SK-N-SH treated with all-trans-retinoic acid at 6 μM for 48 hours (cell line): ENCODE data around the gene OR5AU1.

Source experiments
- ATAC-seq: fragments of 200-7000 bp; cut with Tn5 transposase; 3 replicates; pipeline ENCODE4 v1.9.1; 2020; ENCODE audit warnings: mild to moderate bottlenecking, moderate library complexity
- ARNTL ChIP-seq: fragments of 450-650 bp; formaldehyde crosslinking; IDR thresholded peaks from 2 replicates; pipeline ENCODE4 v1.5.0; 2020; ENCODE audit warnings: low read depth, mild to moderate bottlenecking, moderate library complexity, borderline replicate concordance
- BACH2 ChIP-seq: fragments of 250-450 bp; sonication (Bioruptor Pico); IDR thresholded peaks from 2 replicates; pipeline ENCODE4 v1.9.0; 2021; ENCODE audit warnings: mild to moderate bottlenecking, borderline replicate concordance
- CREB5 ChIP-seq: fragments of 250-450 bp; sonication (Bioruptor Pico); IDR thresholded peaks from 2 replicates; pipeline ENCODE4 v1.5.1; 2020; ENCODE audit warnings: low read depth, mild to moderate bottlenecking, moderate library complexity
- CSRNP3 ChIP-seq: fragments of 250-450 bp; sonication (Bioruptor Pico); IDR thresholded peaks from 2 replicates; pipeline ENCODE4 v1.5.1; 2021; ENCODE audit warnings: mild to moderate bottlenecking, moderate library complexity
- ESRRG ChIP-seq: fragments of 250-450 bp; sonication (Bioruptor Pico); IDR thresholded peaks from 2 replicates; pipeline ENCODE4 v1.6.1; 2021; ENCODE audit warnings: mild to moderate bottlenecking
- GLIS3 ChIP-seq: fragments of 250-450 bp; sonication (Bioruptor Pico); IDR thresholded peaks from 2 replicates; pipeline ENCODE4 v1.5.0; 2020; ENCODE audit warnings: mild to moderate bottlenecking, moderate library complexity
- ISL1 ChIP-seq: fragments of 250-450 bp; sonication (Bioruptor Pico); IDR thresholded peaks from 2 replicates; pipeline ENCODE4 v2.1.2; 2022; ENCODE audit warnings: mild to moderate bottlenecking, moderate library complexity
- OSR1 ChIP-seq: fragments of 250-450 bp; sonication (Bioruptor Pico); IDR thresholded peaks from 2 replicates; pipeline ENCODE4 v1.8.0; 2022; ENCODE audit warnings: moderate library complexity, mild to moderate bottlenecking, inconsistent platforms
- PATZ1 ChIP-seq: fragments of 250-450 bp; sonication (Bioruptor Pico); IDR thresholded peaks from 2 replicates; pipeline ENCODE4 v1.8.0; 2020; ENCODE audit warnings: mild to moderate bottlenecking, moderate library complexity, borderline replicate concordance
- PPARA ChIP-seq: fragments of 250-450 bp; sonication (Bioruptor Pico); IDR thresholded peaks from 2 replicates; pipeline ENCODE4 v1.5.0; 2020; ENCODE audit warnings: mild to moderate bottlenecking, borderline replicate concordance
- RARB ChIP-seq: fragments of 250-450 bp; sonication (Bioruptor Pico); IDR thresholded peaks from 2 replicates; pipeline ENCODE4 v1.8.0; 2021; ENCODE audit warnings: mild to moderate bottlenecking, moderate library complexity
- SNAI2 ChIP-seq: fragments of 250-450 bp; sonication (Bioruptor Pico); IDR thresholded peaks from 2 replicates; pipeline ENCODE4 v1.5.0; 2020; ENCODE audit warnings: mild to moderate bottlenecking, moderate library complexity
- TOX ChIP-seq: fragments of 250-450 bp; sonication (Bioruptor Pico); IDR thresholded peaks from 2 replicates; pipeline ENCODE4 v1.8.0; 2021; ENCODE audit warnings: mild to moderate bottlenecking, moderate library complexity, borderline replicate concordance
- TSHZ2 ChIP-seq: fragments of 250-450 bp; sonication (Bioruptor Pico); IDR thresholded peaks from 2 replicates; pipeline ENCODE4 v1.5.0; 2020; ENCODE audit warnings: mild to moderate bottlenecking, moderate library complexity
- ZC3H10 ChIP-seq: fragments of 250-450 bp; sonication (Bioruptor Pico); IDR thresholded peaks from 2 replicates; pipeline ENCODE4 v1.5.1; 2021; ENCODE audit warnings: mild to moderate bottlenecking, moderate library complexity
- ZFP30 ChIP-seq: fragments of 450-650 bp; formaldehyde crosslinking; IDR thresholded peaks from 2 replicates; pipeline ENCODE4 v1.5.0; 2022; ENCODE audit warnings: mild to moderate bottlenecking, moderate library complexity
- ZNF565 ChIP-seq: fragments of 450-650 bp; formaldehyde crosslinking; conservative IDR thresholded peaks from 2 replicates; pipeline ENCODE4 v1.5.0; 2020; ENCODE audit warnings: low read depth, mild to moderate bottlenecking, moderate library complexity
- ZNF70 ChIP-seq: fragments of 450-650 bp; formaldehyde crosslinking; IDR thresholded peaks from 2 replicates; pipeline ENCODE4 v1.5.0; 2020; ENCODE audit warnings: mild to moderate bottlenecking, moderate library complexity
- ZNF8 ChIP-seq: fragments of 450-650 bp; formaldehyde crosslinking; IDR thresholded peaks from 2 replicates; pipeline ENCODE4 v1.5.0; 2020; ENCODE audit warnings: mild to moderate bottlenecking, moderate library complexity

The OR5AU1 gene

GRCh38 chr14:21202463-21203358, 46.8 kb upstream of the OR5AU1 start:
- TF ChIP-seq OSR1 (CRISPR knock-in tag) = no peak
- TF ChIP-seq ARNTL (CRISPR knock-in tag) = no peak
- no peak for TF ChIP-seq ZNF565 (CRISPR knock-in tag)
- no peak for TF ChIP-seq TSHZ2 (CRISPR knock-in tag)
- TF ChIP-seq CREB5 (CRISPR knock-in tag) = no peak
- ATAC-seq = no peak

GRCh38 chr14:21201732-21202462, 46.0 kb upstream of the OR5AU1 start:
- no peak for TF ChIP-seq OSR1 (CRISPR knock-in tag)
- no peak for TF ChIP-seq ESRRG (CRISPR knock-in tag)
- TF ChIP-seq BACH2 = no peak
- no peak for TF ChIP-seq ZC3H10 (CRISPR knock-in tag)
- TF ChIP-seq ARNTL (CRISPR knock-in tag) = no peak
- TF ChIP-seq RARB = no peak
- TF ChIP-seq ISL1 (CRISPR knock-in tag) = no peak
- TF ChIP-seq CSRNP3 = no peak
- TF ChIP-seq PPARA (CRISPR knock-in tag) = no peak
- no peak for TF ChIP-seq SNAI2 (CRISPR knock-in tag)
- no peak for TF ChIP-seq ZFP30 (CRISPR knock-in tag)
- no peak for TF ChIP-seq TOX (CRISPR knock-in tag)
- no peak for TF ChIP-seq ZNF70 (CRISPR knock-in tag)
- TF ChIP-seq CREB5 (CRISPR knock-in tag) = no peak
- TF ChIP-seq ZNF8 = no peak
- no peak for TF ChIP-seq GLIS3
- no peak for ATAC-seq

GRCh38 chr14:21200752-21201461, 45.0 kb upstream of the OR5AU1 start:
- TF ChIP-seq ZFP30 (CRISPR knock-in tag) = no peak
- no peak for TF ChIP-seq PATZ1
- TF ChIP-seq TSHZ2 (CRISPR knock-in tag) = no peak
- TF ChIP-seq TOX (CRISPR knock-in tag) = no peak
- no peak for TF ChIP-seq OSR1 (CRISPR knock-in tag)
- TF ChIP-seq ESRRG (CRISPR knock-in tag) = no peak
- TF ChIP-seq SNAI2 (CRISPR knock-in tag) = no peak
- no peak for TF ChIP-seq BACH2
- no peak for TF ChIP-seq ZNF565 (CRISPR knock-in tag)
- TF ChIP-seq ZC3H10 (CRISPR knock-in tag) = no peak
- no peak for TF ChIP-seq PPARA (CRISPR knock-in tag)
- no peak for ATAC-seq
